Skeletal muscle tissue (tissue), 4 donors: ENCODE measurements around the gene KNCN. TPM values are rescaled to one million over a fixed set of nuclear protein-coding genes. Genes with fewer than 3 reads are reported as not detected.

ENCODE experiments used
- H3K27ac ChIP-seq: one replicate; pipeline ENCODE4 v1.7.0; 2013; ENCODE audit warnings: mild to moderate bottlenecking, low read depth, low read length, inconsistent platforms
- H3K27me3 ChIP-seq, 3 donors: one replicate each; pipeline ENCODE4 v1.7.0; 2013; ENCODE audit warnings: low read length in 3 of 3; ENCODE audit not compliant: control insufficient read depth in 3 of 3, insufficient read depth in 3 of 3
- H3K36me3 ChIP-seq, 3 donors: one replicate each; pipeline ENCODE4 v1.7.0; 2013; ENCODE audit warnings: low read length in 3 of 3; ENCODE audit not compliant: control insufficient read depth in 3 of 3, insufficient read depth in 3 of 3
- H3K4me1 ChIP-seq, 3 donors: one replicate each; pipeline ENCODE4 v1.7.0; 2013; ENCODE audit warnings: low read length in 3 of 3, mild to moderate bottlenecking in 3 of 3; ENCODE audit not compliant: control insufficient read depth in 3 of 3, insufficient read depth in 3 of 3
- H3K4me3 ChIP-seq, 3 donors: one replicate each; pipeline ENCODE4 v1.7.0; 2013; ENCODE audit warnings: low read length in 3 of 3
- H3K9ac ChIP-seq, 3 donors: one replicate each; pipeline ENCODE4 v1.7.0; 2013; ENCODE audit warnings: low read length in 3 of 3, mild to moderate bottlenecking in 3 of 3, moderate library complexity in 2 of 3, low read depth in 1 of 3
- H3K9me3 ChIP-seq, 3 donors: one replicate each; pipeline ENCODE4 v1.7.0; 2013; ENCODE audit warnings: low read length in 3 of 3; ENCODE audit not compliant: control insufficient read depth in 3 of 3
- total RNA-seq: library from RNA; depleted of rRNA; stranded (reverse); fragments of >200 nt; gene quantifications from one replicate; pipeline ENCODE4 v1.2.3, GENCODE V29; 2014
- donor health status: Osteomylitis.

The KNCN gene
- total RNA-seq, 1 donor from 2014 or later, result not detected

DNA sequence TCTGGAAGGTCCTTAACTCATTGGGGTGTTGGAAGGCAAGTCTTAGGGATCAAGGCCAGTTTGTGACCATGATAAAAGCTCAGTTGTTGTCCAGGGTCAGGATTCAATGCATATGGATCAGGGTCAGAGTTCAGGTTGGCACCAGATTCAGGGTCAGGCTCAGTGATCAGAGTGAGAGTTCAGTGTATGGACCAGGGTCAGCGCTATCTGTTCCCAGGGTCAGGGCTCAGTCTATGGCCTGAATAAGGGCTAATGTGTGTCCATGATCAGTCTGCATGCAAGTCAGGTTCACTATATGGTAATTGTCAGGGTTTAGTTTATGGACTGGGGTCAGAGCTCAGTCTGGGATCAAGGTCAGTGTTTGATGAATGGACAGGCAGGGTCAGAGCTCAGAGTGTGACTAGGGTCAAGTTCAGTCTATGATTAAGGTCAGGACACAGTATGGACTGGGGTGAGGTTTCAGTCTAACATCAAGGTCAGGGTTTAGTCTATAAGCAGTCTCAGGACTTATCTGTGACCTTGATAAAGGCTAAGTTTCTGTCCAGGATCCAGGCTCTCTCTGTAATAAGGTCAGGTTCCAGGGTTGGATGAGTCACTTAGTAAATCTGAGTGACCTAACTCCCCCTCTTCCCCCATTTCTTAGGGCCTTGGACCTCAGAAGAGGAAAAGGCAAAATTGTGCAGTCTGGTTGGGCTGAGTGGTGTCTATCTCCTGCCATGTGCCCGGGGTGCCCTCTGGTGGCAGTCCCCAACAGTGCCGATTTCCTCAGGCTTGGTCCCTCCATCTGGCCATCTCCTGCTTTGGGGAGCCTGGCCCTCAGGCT lies 23.8 kb downstream of the KNCN start:
- Histone ChIP-seq H3K4me1 (peaks cover 0 to 4% (median 4%) of the 10 kb centered on the region in 3 donors), H3K27me3 (peaks cover 0 to 44% (median 34%) of the 10 kb centered on the region in 3 donors), H3K4me3 (no peak overlapping the region), H3K9ac (no peak overlapping the region), H3K9me3 (no peaks in the 10 kb centered on the region), H3K36me3 (no peaks in the 10 kb centered on the region), H3K27ac (no peak overlapping the region)

DNA sequence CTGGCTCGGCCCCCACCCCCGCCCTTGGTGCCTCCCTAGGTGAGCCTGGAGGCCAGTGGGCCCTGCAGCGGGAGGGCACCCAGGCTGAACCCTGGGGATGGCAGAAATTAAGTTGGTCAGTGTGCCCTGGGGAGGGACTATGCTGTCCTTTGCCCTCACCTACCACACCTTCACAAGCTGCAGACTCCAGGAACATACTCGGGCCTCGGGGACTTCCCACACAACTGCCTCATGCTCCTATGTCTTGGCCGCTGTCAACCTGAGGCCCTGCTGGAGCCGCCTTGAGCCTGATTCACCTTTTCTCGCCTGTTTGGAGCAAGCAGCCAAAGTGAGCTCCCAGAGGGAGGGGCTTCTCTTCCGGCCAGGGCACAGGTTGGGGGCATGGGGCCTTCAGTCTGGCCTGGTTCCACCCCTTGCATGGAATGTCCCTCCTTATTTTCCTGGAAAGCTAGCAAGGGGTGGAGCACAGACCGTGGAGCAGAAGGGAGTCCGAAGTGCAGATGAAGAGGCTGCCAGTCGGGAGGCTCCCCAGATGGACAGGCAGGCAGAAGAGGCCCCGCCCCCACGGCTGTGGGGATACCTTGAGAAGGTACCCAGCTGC lies 24.7 kb downstream of the KNCN start:
- peaks cover 0 to 4% (median 0%) of the 10 kb centered on the region in 3 donors for H3K4me1 ChIP-seq
- H3K4me3 ChIP-seq, result no peak overlapping the region
- H3K27me3 ChIP-seq, result peaks cover 0 to 41% (median 36%) of the 10 kb centered on the region in 3 donors
- H3K27ac ChIP-seq, result no peak overlapping the region
- no peaks in the 10 kb centered on the region for H3K36me3 ChIP-seq
- no peak overlapping the region for H3K9ac ChIP-seq
- no peaks in the 10 kb centered on the region for H3K9me3 ChIP-seq

DNA sequence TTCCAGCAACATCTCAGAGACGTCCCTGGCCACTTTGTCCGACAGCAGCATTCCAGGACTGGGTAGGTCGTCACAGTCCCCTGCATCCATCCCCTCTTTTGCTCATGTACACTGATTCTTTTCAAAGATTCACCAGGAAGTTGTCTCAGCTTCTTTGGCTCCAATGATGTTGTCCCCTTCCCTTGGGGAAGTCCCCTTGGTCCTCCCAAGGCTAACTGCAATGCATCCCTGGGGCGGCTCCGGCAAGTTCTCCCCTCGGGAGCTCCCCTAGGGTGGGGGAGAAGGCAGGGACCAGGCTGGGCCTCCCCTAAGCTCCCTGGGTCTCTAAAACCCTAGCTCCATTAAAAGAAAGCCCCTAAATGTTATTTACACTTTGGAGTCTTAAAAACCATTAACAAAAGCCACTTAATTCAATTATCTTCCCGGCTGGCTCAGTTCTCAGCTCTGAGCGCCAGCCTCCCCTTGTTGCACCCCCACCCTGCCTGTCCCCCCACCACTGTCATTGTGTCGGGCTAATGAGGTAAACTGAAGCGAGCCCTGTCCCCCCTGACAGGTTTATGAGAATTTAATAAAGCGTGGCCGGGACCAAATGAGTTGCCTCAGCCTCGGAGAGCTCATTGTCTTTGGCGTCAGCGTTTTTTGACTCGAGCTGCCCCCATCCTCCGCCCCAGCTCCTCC lies 25.3 kb downstream of the KNCN start:
- H3K9ac ChIP-seq, result no peak overlapping the region
- no peaks in the 10 kb centered on the region for H3K36me3 ChIP-seq
- peaks cover 0 to 4% (median 0%) of the 10 kb centered on the region in 3 donors for H3K4me1 ChIP-seq
- peaks cover 0 to 41% (median 34%) of the 10 kb centered on the region in 3 donors for H3K27me3 ChIP-seq
- H3K27ac ChIP-seq, result no peak overlapping the region
- H3K4me3 ChIP-seq, result no peak overlapping the region
- no peaks in the 10 kb centered on the region for H3K9me3 ChIP-seq

DNA sequence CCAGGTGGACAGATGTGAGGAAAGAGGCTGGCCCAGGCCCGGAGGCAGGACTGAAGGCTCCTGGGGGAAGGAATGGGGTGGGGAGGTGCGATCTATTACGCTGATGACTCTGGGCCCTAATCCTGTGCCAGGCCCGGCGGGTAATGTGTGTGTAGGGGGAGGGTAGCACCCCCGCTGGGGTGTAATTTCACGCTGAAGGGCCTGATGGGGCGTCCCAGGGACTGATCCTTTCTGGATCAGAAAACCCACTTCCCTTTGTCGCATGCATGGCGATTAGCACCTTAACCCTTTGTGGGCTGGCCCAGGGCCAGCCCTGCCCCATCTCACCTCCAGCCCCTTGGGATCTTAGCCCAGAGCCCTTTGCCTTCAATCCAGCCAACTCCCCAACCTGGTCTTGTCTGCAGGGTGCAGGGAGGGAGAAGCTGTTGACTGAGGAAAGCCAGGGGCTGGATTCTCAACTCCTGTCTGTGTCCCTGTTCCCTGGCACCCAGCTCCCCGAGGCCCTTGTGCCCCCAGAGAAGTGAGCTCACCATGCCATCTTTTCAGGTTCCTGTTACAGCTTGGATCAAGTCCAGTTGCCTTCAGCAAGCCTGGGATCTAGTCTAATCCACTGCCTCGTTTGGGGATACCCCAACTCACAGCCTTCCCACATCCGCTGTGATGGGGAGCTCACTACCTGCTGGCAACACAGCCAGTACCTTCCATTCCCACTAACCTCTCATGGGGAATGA lies 26.0 kb downstream of the KNCN start:
- H3K36me3 ChIP-seq, result no peaks in the 10 kb centered on the region
- H3K4me1 ChIP-seq, result peaks cover 0 to 4% (median 0%) of the 10 kb centered on the region in 3 donors
- H3K4me3 ChIP-seq, result no peak overlapping the region
- H3K27ac ChIP-seq, result no peak overlapping the region
- peaks cover 0 to 42% (median 32%) of the 10 kb centered on the region in 3 donors for H3K27me3 ChIP-seq
- no peak overlapping the region for H3K9ac ChIP-seq
- H3K9me3 ChIP-seq, result no peaks in the 10 kb centered on the region

DNA sequence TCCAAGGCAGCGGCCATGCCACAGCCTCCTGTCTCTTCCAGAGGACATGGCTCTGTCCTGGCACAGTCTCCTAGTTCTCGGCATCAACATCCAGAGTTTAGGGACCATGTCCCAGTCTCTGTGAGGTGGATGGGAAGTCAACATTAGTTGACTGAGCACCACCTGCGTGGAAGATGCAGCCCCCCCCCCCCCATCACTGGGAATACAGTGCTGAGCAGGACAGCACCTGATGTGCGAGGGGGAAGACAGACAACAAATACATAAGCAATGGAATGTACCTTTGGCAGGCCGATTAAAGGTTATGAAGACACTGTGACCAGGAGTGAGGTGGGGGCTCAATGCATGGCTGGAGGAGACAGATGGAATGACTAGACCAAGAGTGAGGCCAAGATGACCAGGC lies 26.6 kb downstream of the KNCN start:
- peaks cover 0 to 41% (median 34%) of the 10 kb centered on the region in 3 donors for H3K27me3 ChIP-seq
- peaks cover 0 to 4% (median 0%) of the 10 kb centered on the region in 3 donors for H3K4me1 ChIP-seq
- H3K36me3 ChIP-seq, result no peaks in the 10 kb centered on the region
- no peak overlapping the region for H3K4me3 ChIP-seq
- no peak overlapping the region for H3K9ac ChIP-seq
- no peak overlapping the region for H3K27ac ChIP-seq
- no peaks in the 10 kb centered on the region for H3K9me3 ChIP-seq

DNA sequence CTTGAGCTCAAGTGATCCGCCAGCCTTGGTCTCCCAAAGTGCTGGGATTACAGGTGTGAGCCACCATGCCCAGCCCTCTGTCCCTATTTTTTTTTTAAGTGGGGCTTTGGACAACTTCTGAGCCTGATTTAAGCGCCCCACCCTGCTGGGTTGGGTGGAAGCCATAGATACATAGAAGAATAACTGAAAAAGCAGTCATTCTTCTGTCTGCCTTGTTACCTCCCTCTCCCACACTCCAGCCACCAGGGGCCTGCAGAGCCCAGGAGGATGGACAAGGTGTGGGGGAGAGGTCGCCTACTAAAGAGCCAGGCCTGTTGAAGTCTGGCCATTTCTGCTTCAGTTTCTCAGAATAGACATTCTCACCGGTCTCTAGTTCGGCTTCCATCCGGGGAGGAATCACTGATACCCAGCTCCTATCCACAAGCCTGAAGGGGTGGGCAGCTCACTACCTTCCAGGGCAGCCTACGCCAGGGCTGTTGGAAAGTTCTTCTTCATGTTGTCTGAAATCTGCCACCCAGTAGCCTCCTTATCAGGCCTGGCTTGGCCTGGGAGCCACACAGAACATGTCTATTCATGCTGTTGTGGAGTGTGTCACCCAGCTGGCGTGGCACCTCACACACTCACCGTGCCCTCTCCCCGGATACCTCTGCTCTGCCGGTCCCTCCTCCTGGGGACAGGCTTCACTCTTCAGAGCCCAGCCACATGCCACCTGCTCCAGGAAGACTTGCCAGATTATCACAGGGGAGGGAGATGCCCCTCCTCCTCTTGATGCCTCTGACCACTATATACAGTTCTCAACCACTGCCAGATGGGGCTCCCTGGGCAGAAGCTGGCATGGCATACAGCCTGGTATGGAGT lies 27.7 kb downstream of the KNCN start:
- Histone ChIP-seq H3K36me3 (no peaks in the 10 kb centered on the region), H3K9ac (no peak overlapping the region), H3K27me3 (peaks cover 0 to 34% (median 27%) of the 10 kb centered on the region in 3 donors), H3K9me3 (no peaks in the 10 kb centered on the region), H3K4me1 (peaks cover 0 to 4% (median 0%) of the 10 kb centered on the region in 3 donors), H3K27ac (no peak overlapping the region), H3K4me3 (no peak overlapping the region)

DNA sequence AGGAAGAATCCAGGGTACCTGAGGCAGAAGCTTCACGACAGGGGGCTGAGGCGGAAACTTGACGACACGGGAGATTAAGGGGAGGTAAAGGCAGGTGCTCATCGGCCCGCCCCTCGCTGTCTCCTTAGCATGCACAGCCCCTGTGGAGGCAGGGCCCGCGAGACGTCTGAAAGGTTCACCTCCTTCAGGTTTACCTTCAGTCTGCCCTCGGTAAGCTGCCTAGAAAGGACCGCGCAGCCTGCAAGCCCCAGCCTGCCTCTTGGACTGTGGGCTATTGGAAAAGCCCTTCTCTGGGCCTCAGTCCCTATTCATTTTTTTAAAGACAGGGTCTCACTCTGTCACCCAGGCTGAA lies 28.5 kb downstream of the KNCN start:
- Histone ChIP-seq H3K36me3 (no peaks in the 10 kb centered on the region), H3K27me3 (peaks cover 0 to 33% (median 22%) of the 10 kb centered on the region in 3 donors), H3K27ac (no peak overlapping the region), H3K9me3 (no peaks in the 10 kb centered on the region), H3K4me3 (no peak overlapping the region), H3K9ac (no peak overlapping the region), H3K4me1 (peaks cover 0 to 4% (median 0%) of the 10 kb centered on the region in 3 donors)

DNA sequence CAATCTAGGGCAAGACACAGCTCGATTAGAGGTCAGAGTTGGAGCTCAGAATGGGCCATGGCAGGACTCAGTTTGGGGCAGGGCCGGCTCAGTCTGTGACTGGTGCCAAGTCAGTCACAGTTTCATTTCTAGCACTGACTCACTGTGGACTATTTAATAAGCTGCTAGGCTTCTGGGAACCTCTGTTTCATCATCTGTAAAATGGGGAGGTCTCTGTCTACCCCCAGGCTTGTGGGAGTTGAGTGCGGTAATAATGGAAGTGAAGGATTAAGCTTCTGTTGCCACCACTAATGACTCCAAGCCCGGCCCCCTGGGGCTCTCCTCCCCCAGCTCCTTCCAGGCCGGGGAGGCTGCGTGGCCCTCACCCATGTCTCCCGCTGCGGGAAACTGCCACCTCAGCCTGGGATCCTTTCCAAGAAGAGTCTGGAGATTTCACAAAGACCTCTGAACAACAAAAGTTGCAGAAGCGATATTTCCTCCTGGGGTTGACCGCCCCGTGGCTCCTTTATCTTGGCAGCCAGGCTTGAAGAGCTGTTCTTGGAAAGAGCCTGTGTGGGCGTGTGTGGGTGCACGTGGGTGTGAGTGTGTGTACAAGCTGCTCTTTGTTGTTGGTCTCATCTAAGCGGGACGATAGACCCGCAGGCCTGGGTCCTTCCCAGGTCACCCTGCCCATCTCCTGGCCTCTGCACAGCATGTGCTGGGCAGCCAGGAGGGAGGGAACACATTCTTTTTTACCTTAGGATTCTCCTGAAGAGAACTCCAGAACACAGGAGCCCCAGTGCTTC lies 29.1 kb downstream of the KNCN start:
- no peak overlapping the region for H3K27ac ChIP-seq

More for the DNA sequence above, 29.1 kb downstream of the KNCN start:
- peaks cover 0 to 4% (median 0%) of the 10 kb centered on the region in 3 donors for H3K4me1 ChIP-seq
- H3K36me3 ChIP-seq, result no peaks in the 10 kb centered on the region
- no peak overlapping the region for H3K4me3 ChIP-seq
- peaks cover 0 to 35% (median 22%) of the 10 kb centered on the region in 3 donors for H3K27me3 ChIP-seq
- H3K9ac ChIP-seq, result no peak overlapping the region
- H3K9me3 ChIP-seq, result no peaks in the 10 kb centered on the region
